Choroid plexus epithelial cell (primary cell): Measurements from ENCODE around the gene CYTH4.

Experiments used
- DNase-seq: peaks from one replicate; pipeline ENCODE4 v3.0.0-alpha.2; 2010; ENCODE audit warnings: low read depth
- H3K4me3 ChIP-seq: 2 replicates; pipeline ENCODE4 v1.5.1; 2011; ENCODE audit warnings: low read depth, mild to moderate bottlenecking, control low read depth, low read length, moderate library complexity
- CTCF ChIP-seq: conservative IDR thresholded peaks from 2 replicates; pipeline ENCODE4 v1.5.1; 2011; ENCODE audit warnings: low read depth, mild to moderate bottlenecking, control low read depth, inconsistent platforms, low read length, moderate library complexity

CYTH4 gene

GRCh38 chr22:37267135-37267587 lies 15.1 kb upstream of the CYTH4 start:
- peak; percentile 46 for DNase-seq
- peak overlapping the region; percentile 62 for H3K4me3 ChIP-seq
- TF ChIP-seq CTCF, result peak; percentile 83

GRCh38 chr22:37267661-37268413 lies 14.5 kb upstream of the CYTH4 start:
- no peak for DNase-seq
- H3K4me3 ChIP-seq, result no peak overlapping the region
- TF ChIP-seq CTCF, result no peak

DNA sequence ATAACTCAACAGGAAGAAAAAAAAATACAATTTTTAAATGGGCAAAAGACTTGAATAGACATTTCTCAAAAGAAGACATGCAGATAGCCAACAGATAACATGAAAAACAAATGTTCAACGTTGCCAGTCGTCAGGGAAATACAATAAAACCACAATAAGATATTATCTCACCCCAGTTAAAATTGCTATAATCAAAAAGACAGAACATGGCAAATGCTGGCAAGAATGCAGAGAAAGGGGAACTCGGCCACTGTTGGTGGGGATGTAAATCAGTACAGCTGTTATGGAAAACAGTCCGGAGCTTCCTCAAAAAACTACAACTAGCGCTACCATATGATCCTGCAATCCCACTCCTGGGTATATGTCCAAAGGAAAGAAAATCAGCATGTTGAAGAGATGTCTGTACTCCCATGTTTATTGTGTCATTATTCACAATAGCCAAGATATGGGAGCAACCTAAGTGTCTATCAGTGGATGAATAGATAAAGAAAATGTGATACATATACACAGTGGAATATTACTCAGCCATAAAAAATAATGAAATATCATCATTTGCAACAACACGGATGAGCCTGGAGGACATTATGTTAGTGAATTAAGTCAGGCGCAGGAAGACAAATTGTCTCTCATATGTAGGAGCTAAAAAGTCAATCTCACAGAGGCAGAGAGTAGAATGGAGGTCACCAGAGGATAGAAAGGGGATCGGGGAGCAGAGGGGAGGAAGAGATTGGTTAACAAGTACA lies 12.2 kb upstream of the CYTH4 start:
- no peak overlapping the region for H3K4me3 ChIP-seq
- no peak for DNase-seq
- no peak for TF ChIP-seq CTCF

DNA sequence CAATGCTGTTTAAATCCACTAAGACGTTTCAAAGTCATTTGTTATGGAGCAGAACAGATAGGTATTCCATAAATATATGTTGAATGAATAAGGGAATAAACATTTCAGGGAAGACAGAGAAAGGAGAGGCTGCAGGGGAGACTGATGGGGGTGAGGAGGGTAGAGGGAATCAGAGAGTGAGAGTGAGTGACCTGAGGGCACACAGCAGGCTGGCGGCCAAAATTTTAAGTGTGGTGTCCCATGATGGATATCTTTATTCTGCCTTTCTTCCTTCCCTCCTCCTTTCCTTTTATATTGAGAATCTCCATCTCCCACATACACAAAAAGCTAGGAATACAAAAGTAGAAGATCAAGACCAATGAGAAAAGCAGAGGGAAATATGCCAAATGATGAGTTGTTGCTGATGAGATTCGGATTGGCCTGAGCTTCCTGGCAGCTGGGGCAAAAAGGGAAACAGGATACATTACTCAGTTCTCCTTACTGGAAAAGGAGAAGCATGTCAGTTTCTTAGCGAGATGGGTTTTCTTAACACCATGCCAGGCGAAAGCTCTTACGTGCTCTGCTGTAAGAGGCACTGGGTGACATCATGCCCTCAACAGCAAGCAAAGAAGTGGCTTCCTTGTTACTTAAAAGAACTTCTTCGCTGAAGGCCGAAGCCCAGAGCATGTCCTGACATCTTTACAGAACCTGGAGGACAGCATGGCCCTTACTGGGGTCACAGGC lies 11.2 kb upstream of the CYTH4 start:
- no peak overlapping the region for H3K4me3 ChIP-seq
- no peak for DNase-seq

GRCh38 chr22:37273126-37273845 lies 9.0 kb upstream of the CYTH4 start:
- peak; percentile 77 for DNase-seq
- TF ChIP-seq CTCF, result no peak
- H3K4me3 ChIP-seq, result no peak overlapping the region

More for the DNA sequence above, 11.2 kb upstream of the CYTH4 start:
- no peak for TF ChIP-seq CTCF

- H3K4me3 ChIP-seq, result no peak overlapping the region
- TF ChIP-seq CTCF, result no peak
- no peak for DNase-seq
These were observed 8.5 kb upstream of the CYTH4 start for GRCh38 chr22:37273846-37274225.
